T-cell (primary cell): ENCODE data around the gene PTH2. TPM values are rescaled to one million over a fixed set of nuclear protein-coding genes. Genes with fewer than 3 reads are reported as not detected.

Experiments
- ATAC-seq, 4 experiments: fragments of 200-7000 bp in 3 of 4; fragments of 150-1000 bp in 1 of 4; cut with Tn5 transposase; replicated peaks in 1 of 4; 1 replicate in 3 of 4; 2 replicates in 1 of 4; pipeline ENCODE4 v1.10.0; 2021; ENCODE audit warnings: moderate library complexity in 3 of 4, mild to moderate bottlenecking in 2 of 4, moderate number of reproducible peaks in 1 of 4
- CTCF ChIA-PET, 2 donors: fragments of 300-600 bp; sonication (Branson Sonifier 250); formaldehyde crosslinking; loops; one replicate each; lab custom pipeline; 2022; ENCODE audit warnings: antibody characterized with exemption in 2 of 2; lab: Charles Lee
- POLR2A ChIA-PET, 2 donors: fragments of 300-600 bp; sonication (Branson Sonifier 250); formaldehyde crosslinking; loops; one replicate each; lab custom pipeline; 2022; ENCODE audit warnings: antibody characterized with exemption in 2 of 2; lab: Charles Lee
- DNase-seq, 35 experiments: peaks; one replicate each; pipeline versions ENCODE4 v3.0.0 to v3.0.0-alpha.2; 2013 to 2023
- H3K27ac ChIP-seq: one replicate; pipeline ENCODE4 v1.5.1; 2013; ENCODE audit warnings: low read length
- H3K27me3 ChIP-seq, 2 experiments: replicated peaks in 1 of 2; 1 replicate in 1 of 2; 2 replicates in 1 of 2; pipeline versions ENCODE4 v1.6.1 to v1.7.0; 2013; ENCODE audit warnings: low read length in 1 of 2, mixed read lengths in 1 of 2; ENCODE audit not compliant: control insufficient read depth in 2 of 2, insufficient read depth in 2 of 2; ENCODE audit errors: extremely low read depth in 1 of 2
- H3K36me3 ChIP-seq, 2 donors: 1 replicate in 1 of 2; 2 replicates in 1 of 2; pipeline versions ENCODE4 v1.6.1 to v1.7.0; 2013; ENCODE audit warnings: low read length in 1 of 2; ENCODE audit not compliant: control insufficient read depth in 2 of 2, insufficient read depth in 1 of 2; ENCODE audit errors: extremely low read depth in 1 of 2
- H3K4me1 ChIP-seq, 2 experiments: 1 replicate in 1 of 2; 2 replicates in 1 of 2; pipeline versions ENCODE4 v1.6.1 to v1.7.0; 2013; ENCODE audit warnings: low read length in 2 of 2, mixed read lengths in 1 of 2; ENCODE audit not compliant: insufficient read depth in 2 of 2, control insufficient read depth in 1 of 2; ENCODE audit errors: extremely low read depth in 1 of 2
- H3K4me3 ChIP-seq, 2 donors: 1 replicate in 1 of 2; 2 replicates in 1 of 2; pipeline versions ENCODE4 v1.5.1 to v1.7.0; 2013; ENCODE audit warnings: mild to moderate bottlenecking in 2 of 2, low read length in 1 of 2, moderate library complexity in 1 of 2; ENCODE audit not compliant: control insufficient read depth in 1 of 2; ENCODE audit errors: extremely low read depth in 1 of 2
- H3K9me3 ChIP-seq: 2 replicates; pipeline ENCODE4 v1.7.0; 2013
- H3K27ac Mint-ChIP-seq, 2 donors: one replicate each; pipeline ENCODE4 v1.8.0; 2020 to 2021; ENCODE audit warnings: mild to moderate bottlenecking in 2 of 2, mixed read lengths in 2 of 2
- H3K27me3 Mint-ChIP-seq, 2 donors: one replicate each; pipeline ENCODE4 v1.8.0; 2021 to 2022; ENCODE audit warnings: mixed read lengths in 2 of 2
- H3K36me3 Mint-ChIP-seq: one replicate; pipeline ENCODE4 v1.8.0; 2021; ENCODE audit warnings: mixed read lengths
- H3K4me1 Mint-ChIP-seq, 3 donors: one replicate each; pipeline ENCODE4 v1.8.0; 2020 to 2022; ENCODE audit warnings: mixed read lengths in 3 of 3, mild to moderate bottlenecking in 1 of 3
- H3K4me3 Mint-ChIP-seq, 3 donors: one replicate each; pipeline ENCODE4 v1.8.0; 2020 to 2022; ENCODE audit warnings: mild to moderate bottlenecking in 3 of 3, mixed read lengths in 3 of 3, moderate library complexity in 3 of 3
- H3K9me3 Mint-ChIP-seq, 3 donors: one replicate each; pipeline ENCODE4 v1.8.0; 2020 to 2022; ENCODE audit warnings: mixed read lengths in 3 of 3
- WGBS: methylation state at CpG from one replicate; pipeline ENCODE4 v1.1.5; 2013; ENCODE audit warnings: missing lambda C conversion rate; ENCODE audit not compliant: insufficient coverage; 5-methylcytosine and 5-hydroxymethylcytosine counted together
- total RNA-seq, 35 experiments: library from RNA in 6 of 35; stranded (reverse) in 6 of 35; fragments of 120-200 nt in 1 of 35; gene quantifications; one replicate each; pipeline versions ENCODE4 v1.2.1 to v1.2.4 and lab custom pipeline; 2013 to 2026

PTH2 gene
- total RNA-seq, 5 donors from 2014 or later (not counting 1 experiment from before 2014, with no cell fraction given), result not detected

GRCh38 chr19:49408816-49409440, 14.3 kb downstream of the PTH2 start:
- H3K4me3 ChIP-seq, result no peak overlapping the region
- Mint-ChIP-seq H3K27me3 (no peaks in the 10 kb centered on the region), H3K27ac (peak overlapping the region; percentile 87 to 96), H3K4me1 (peaks cover 50 to 65% (median 57%) of the 10 kb centered on the region in 3 donors), H3K4me3 (peak overlapping the region in 2 of 3 donors; percentile 53 to 76), H3K36me3 (no peaks in the 10 kb centered on the region), H3K9me3 (no peaks in the 10 kb centered on the region)
- H3K9me3 ChIP-seq, result no peaks in the 10 kb centered on the region
- ChIA-PET POLR2A (no interaction called here), CTCF (interaction anchor here (0.5 to 0.6 kb wide), 2 partner anchors 63 to 87 kb away, joined by 3 to 4 read pairs; no protein-coding TSS in a partner anchor)
- no peaks in the 10 kb centered on the region for H3K36me3 ChIP-seq
- peaks cover 0 to 5% of the 10 kb centered on the region in 2 experiments for H3K27me3 ChIP-seq
- no peak for ATAC-seq
- 84% methylated on average over 5 of the region's 8 CpGs for WGBS
- H3K27ac ChIP-seq, result peak overlapping the region; percentile 65
- H3K4me1 ChIP-seq, result peaks cover 36 to 65% of the 10 kb centered on the region in 2 experiments
- DNase-seq, result no peak

GRCh38 chr19:49407482-49408015, 15.7 kb downstream of the PTH2 start:
- Mint-ChIP-seq H3K36me3 (no peaks in the 10 kb centered on the region), H3K27ac (peak overlapping the region; percentile 77 to 96), H3K4me3 (peak overlapping the region in 1 of 3 donors; percentile 76), H3K27me3 (no peaks in the 10 kb centered on the region), H3K4me1 (peaks cover 56 to 71% (median 62%) of the 10 kb centered on the region in 3 donors), H3K9me3 (no peaks in the 10 kb centered on the region)
- Histone ChIP-seq H3K27ac (no peak overlapping the region), H3K36me3 (no peaks in the 10 kb centered on the region), H3K9me3 (no peaks in the 10 kb centered on the region), H3K4me1 (peaks cover 42 to 68% of the 10 kb centered on the region in 2 experiments), H3K27me3 (peaks cover 0 to 3% of the 10 kb centered on the region in 2 experiments), H3K4me3 (peak overlapping the region in 1 of 2 donors; percentile 18)
- WGBS, result 84% methylated on average over 12 of the region's 16 CpGs
- ChIA-PET CTCF (no interaction called here), POLR2A (no interaction called here)
- peak in 1 of 4 experiments; percentile 19 for ATAC-seq
- no peak for DNase-seq

GRCh38 chr19:49407079-49407478, 16.2 kb downstream of the PTH2 start:
- Mint-ChIP-seq H3K4me1 (peaks cover 51 to 66% (median 58%) of the 10 kb centered on the region in 3 donors), H3K36me3 (no peaks in the 10 kb centered on the region), H3K27ac (no peak overlapping the region), H3K9me3 (no peaks in the 10 kb centered on the region), H3K4me3 (peak overlapping the region in 1 of 3 donors; percentile 76), H3K27me3 (no peaks in the 10 kb centered on the region)
- Histone ChIP-seq H3K27me3 (peaks cover 0 to 3% of the 10 kb centered on the region in 2 experiments), H3K4me3 (no peak overlapping the region), H3K27ac (no peak overlapping the region), H3K9me3 (no peaks in the 10 kb centered on the region), H3K4me1 (peaks cover 38 to 63% of the 10 kb centered on the region in 2 experiments), H3K36me3 (no peaks in the 10 kb centered on the region)
- CTCF ChIA-PET, result no interaction called here
- POLR2A ChIA-PET, result no interaction called here
- no peak for DNase-seq
- WGBS, result 81% methylated on average over 5 of the region's 7 CpGs
- ATAC-seq, result no peak

GRCh38 chr19:49403404-49404187, 19.6 kb downstream of the PTH2 start:
- H3K36me3 ChIP-seq, result no peaks in the 10 kb centered on the region
- peak in 1 of 4 experiments; percentile 31 for ATAC-seq
- ChIA-PET CTCF (no interaction called here), POLR2A (no interaction called here)
- no peaks in the 10 kb centered on the region for H3K9me3 ChIP-seq
- no peak overlapping the region for H3K4me3 ChIP-seq
- Mint-ChIP-seq H3K27me3 (no peaks in the 10 kb centered on the region), H3K9me3 (no peaks in the 10 kb centered on the region), H3K36me3 (no peaks in the 10 kb centered on the region), H3K4me3 (no peak overlapping the region), H3K4me1 (peaks cover 27 to 40% (median 32%) of the 10 kb centered on the region in 3 donors), H3K27ac (peak overlapping the region in 1 of 2 donors; percentile 27)
- 94% methylated on average over 2 of the region's 7 CpGs for WGBS
- peaks cover 0 to 5% of the 10 kb centered on the region in 2 experiments for H3K27me3 ChIP-seq
- peaks cover 20 to 37% of the 10 kb centered on the region in 2 experiments for H3K4me1 ChIP-seq
- no peak overlapping the region for H3K27ac ChIP-seq
- DNase-seq, result no peak

- DNase-seq, result no peak
- Mint-ChIP-seq H3K27ac (no peak overlapping the region), H3K4me1 (peaks cover 24 to 29% (median 28%) of the 10 kb centered on the region in 3 donors), H3K9me3 (no peaks in the 10 kb centered on the region), H3K36me3 (no peaks in the 10 kb centered on the region), H3K4me3 (no peak overlapping the region), H3K27me3 (no peaks in the 10 kb centered on the region)
- no peaks in the 10 kb centered on the region for H3K36me3 ChIP-seq
- POLR2A ChIA-PET, result interaction anchor here in 1 of 2 donors (0.5 kb wide), 1 partner anchor 15 kb away, joined by 4 read pairs; no protein-coding TSS in a partner anchor
- CTCF ChIA-PET, result interaction anchor here in 1 of 2 donors (0.7 kb wide), 1 partner anchor 14 kb away, joined by 10 read pairs; no protein-coding TSS in a partner anchor
- no peaks in the 10 kb centered on the region for H3K9me3 ChIP-seq
- peaks cover 19 to 25% of the 10 kb centered on the region in 2 experiments for H3K4me1 ChIP-seq
- ATAC-seq, result no peak
- H3K4me3 ChIP-seq, result no peak overlapping the region
- no CpG with 5 or more reads among the region's 6 CpGs for WGBS
- peaks cover 0 to 6% of the 10 kb centered on the region in 2 experiments for H3K27me3 ChIP-seq
- no peak overlapping the region for H3K27ac ChIP-seq
Observed at GRCh38 chr19:49400029-49400428, 23.2 kb downstream of the PTH2 start.

GRCh38 chr19:49398931-49399330, 24.3 kb downstream of the PTH2 start:
- Mint-ChIP-seq H3K36me3 (no peaks in the 10 kb centered on the region), H3K4me1 (peaks cover 22 to 27% (median 26%) of the 10 kb centered on the region in 3 donors), H3K4me3 (peak overlapping the region in 1 of 3 donors; percentile 60), H3K27ac (peak overlapping the region; percentile 10 to 60), H3K9me3 (no peaks in the 10 kb centered on the region), H3K27me3 (no peaks in the 10 kb centered on the region)
- ChIA-PET CTCF (no interaction called here), POLR2A (no interaction called here)
- ATAC-seq, result no peak
- H3K9me3 ChIP-seq, result no peaks in the 10 kb centered on the region
- no peak for DNase-seq
- no peak overlapping the region for H3K27ac ChIP-seq
- H3K36me3 ChIP-seq, result no peaks in the 10 kb centered on the region
- peaks cover 19 to 24% of the 10 kb centered on the region in 2 experiments for H3K4me1 ChIP-seq
- H3K4me3 ChIP-seq, result no peak overlapping the region
- WGBS, result 83% methylated on average over 3 of the region's 6 CpGs
- peaks cover 0 to 13% of the 10 kb centered on the region in 2 experiments for H3K27me3 ChIP-seq
